AG08396 (cell line): Measurements from ENCODE around the gene RNF150.
A peak's percentile ranks its signal among the peaks of the same experiment; 100 is the strongest.

Source experiments
- DNase-seq: peaks from one replicate; pipeline ENCODE4 v3.0.0; 2012; ENCODE audit warnings: low spot score, mixed read lengths

The RNF150 gene

GRCh38 chr4:140906993-140907962 lies 226.0 kb downstream of the RNF150 start:
- DNase-seq, result no peak

GRCh38 chr4:140904904-140905303 lies 228.4 kb downstream of the RNF150 start:
- no peak for DNase-seq

GRCh38 chr4:140903522-140904475 lies 229.5 kb downstream of the RNF150 start:
- DNase-seq, result no peak

DNA sequence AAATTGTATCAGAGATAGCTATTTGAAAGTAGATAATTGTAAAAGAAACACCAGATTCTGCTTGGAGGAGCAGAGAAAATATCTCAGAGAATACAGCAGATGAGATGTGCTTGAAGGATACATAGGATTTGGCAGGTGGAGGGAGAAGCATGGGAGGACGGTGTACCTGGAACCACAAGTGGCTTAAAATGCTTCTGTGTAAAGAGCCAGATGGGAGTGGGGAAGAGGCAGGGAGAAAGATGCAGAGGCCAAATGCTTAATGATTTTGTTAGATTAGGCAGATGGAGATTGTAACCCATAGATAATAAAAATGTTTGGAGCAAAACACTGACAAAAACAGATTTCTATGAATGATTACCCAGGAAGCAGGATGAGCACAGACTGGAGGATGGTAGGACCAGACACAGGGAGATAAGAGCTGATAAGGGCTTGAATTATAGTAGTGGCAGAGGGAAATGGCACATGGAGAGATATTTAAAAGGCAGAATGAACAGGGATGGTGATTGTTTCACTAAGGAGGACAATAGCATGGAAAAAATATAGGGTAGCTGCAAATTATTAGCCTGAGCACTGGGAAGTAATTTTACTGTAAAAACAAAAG lies 231.4 kb downstream of the RNF150 start:
- DNase-seq, result no peak

- DNase-seq, result no peak
These were observed 239.3 kb downstream of the RNF150 start for GRCh38 chr4:140893939-140894338.

- DNase-seq, result no peak
These were observed 245.2 kb downstream of the RNF150 start for GRCh38 chr4:140888054-140888453.

DNA sequence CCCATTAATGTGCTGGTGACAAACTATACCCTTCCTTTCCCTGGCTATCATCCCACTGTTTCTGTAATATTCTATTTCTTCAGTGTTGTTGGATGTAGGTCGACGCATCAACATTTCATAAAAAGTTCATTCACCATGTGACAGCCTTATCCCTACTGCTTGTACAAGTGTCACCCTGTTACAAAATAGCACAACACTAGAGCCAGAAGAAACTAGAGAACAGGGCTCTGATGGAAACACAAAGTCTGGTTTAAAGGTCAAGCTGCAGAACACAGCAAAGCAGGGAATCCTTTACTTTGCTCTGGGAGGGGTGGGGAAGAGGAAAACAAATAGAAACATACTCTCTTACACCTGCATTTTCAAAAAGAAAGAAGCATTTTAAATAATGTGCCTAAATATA lies 245.8 kb downstream of the RNF150 start:
- no peak for DNase-seq

DNA sequence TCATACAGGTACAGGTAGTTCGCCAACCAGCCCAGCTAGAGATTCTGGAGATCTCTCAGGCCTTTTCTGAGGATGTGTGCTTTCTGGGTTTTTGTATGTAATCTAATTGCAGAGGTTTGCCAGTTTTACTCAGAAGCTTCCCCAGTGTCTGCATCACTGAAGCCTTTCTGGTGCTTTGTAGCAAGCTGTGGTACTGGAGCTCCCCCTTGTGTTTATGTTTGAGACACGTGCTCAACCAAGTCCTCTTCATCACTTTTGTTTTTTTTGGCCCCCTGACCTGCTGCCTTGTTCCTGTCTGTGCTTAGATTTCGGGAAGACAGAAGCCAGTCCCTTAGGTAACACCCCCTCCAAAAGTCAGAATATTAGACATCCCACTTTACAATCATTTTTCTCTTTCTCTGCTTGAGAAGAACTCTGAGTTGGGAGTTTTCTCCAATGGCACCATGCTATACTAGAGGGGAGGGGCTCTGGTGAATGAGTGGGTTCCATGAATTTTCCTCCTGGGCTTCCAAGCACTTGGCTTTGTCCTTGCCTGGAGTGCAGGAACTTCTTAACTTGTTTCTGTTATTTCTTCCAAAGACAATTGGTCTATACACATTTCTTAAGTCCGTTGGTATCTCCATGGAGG lies 248.7 kb downstream of the RNF150 start:
- peak; percentile 63 for DNase-seq

DNA sequence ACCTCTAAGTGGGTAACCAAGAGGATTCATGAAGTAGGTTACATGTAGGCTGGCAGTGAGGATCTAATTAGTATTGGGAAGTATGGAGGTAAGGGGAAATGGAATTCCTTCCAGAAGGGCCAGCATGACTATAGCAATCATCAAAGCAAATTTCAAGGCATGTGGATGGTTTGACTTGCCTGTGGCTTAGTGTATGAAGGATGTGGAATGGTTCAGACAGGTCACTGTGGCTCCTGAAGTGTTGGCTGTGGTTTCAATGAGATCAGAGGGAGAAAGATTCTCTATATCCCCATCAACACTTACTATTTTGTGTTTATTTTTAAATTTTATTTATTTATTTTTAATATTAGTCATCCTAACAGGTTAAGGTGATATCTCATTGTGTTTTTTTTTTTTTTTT lies 255.5 kb downstream of the RNF150 start:
- DNase-seq, result no peak

DNA sequence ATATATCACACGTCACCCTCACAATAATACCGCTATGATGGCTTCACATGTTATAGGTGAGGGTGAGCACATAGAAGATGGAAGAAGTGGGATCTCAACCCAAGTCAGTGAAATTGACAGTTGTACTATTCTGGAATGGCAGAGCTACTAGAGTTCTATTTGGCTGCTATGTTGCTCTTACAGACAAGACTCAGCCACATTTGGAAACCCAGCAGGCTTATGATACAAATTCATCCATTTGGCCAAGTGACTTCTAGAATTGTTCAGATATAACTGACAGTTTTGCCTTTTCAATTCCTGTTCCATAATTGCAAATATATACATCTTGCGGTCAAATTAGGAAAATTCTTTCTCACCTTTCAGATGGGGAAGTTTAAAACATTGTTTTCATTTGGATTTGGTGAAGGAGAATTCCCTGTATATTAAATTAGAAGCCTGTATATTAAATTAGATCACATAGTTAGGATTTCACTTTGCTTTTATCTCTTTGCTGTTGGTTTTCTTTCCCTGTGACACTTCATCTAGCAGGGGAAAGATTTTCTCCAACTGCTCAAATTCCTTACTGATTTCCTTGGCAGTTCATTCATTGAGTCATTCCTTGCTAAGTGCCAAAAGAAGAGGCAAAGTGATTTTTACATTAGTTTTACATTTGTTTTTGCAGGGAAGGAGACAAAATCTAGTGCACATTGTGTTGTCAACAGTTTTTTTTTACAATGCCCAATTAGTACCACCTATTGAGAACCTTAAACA lies 256.5 kb downstream of the RNF150 start:
- DNase-seq, result peak; percentile 14

GRCh38 chr4:140875746-140876452 lies 257.4 kb downstream of the RNF150 start:
- DNase-seq, result no peak

GRCh38 chr4:140874056-140874455 lies 259.2 kb downstream of the RNF150 start:
- DNase-seq, result no peak

GRCh38 chr4:140871368-140871767 lies 261.9 kb downstream of the RNF150 start:
- DNase-seq, result no peak

GRCh38 chr4:140870427-140870826 lies 262.8 kb downstream of the RNF150 start:
- no peak for DNase-seq

DNA sequence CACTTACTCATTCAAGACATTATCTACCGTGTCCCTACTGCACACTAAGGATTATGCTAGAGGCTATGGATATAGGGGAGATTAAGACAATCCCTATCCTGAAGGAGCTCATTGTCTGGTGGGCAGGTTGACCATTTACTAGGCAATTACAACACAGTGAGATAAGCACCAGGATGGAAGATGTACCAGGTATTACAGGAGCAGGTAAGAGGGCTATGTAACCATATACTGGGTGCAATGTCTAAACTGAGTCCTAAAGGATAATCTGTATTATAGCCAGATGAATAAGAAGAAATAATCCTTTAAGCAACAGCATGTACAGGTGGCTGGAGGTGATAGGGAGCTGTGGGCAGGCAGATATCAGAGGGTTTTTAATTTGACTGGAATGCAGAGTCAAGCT lies 263.8 kb downstream of the RNF150 start:
- DNase-seq, result no peak

DNA sequence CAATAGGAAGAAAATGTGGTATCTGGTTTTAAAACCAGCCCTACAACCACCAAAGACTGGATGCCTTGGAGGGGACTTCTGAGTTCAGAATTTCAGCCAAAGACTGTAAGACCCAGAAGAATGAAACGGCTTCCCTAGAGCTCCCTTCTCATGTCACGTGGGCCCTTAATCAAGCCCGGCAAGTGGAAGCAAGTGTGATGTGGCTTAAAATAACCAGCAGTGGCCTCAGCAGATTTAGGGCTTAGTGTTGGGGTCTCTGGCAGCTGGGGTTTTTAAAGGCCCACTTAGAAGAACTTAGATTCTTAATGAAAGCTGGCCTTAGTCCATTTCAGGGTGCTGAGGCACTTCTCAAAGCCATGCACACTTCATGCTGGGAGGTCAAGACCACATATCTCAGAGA lies 265.9 kb downstream of the RNF150 start:
- no peak for DNase-seq

GRCh38 chr4:140866492-140867005 lies 266.7 kb downstream of the RNF150 start:
- no peak for DNase-seq

- DNase-seq, result no peak
These were observed 267.7 kb downstream of the RNF150 start for GRCh38 chr4:140865253-140866217.

DNA sequence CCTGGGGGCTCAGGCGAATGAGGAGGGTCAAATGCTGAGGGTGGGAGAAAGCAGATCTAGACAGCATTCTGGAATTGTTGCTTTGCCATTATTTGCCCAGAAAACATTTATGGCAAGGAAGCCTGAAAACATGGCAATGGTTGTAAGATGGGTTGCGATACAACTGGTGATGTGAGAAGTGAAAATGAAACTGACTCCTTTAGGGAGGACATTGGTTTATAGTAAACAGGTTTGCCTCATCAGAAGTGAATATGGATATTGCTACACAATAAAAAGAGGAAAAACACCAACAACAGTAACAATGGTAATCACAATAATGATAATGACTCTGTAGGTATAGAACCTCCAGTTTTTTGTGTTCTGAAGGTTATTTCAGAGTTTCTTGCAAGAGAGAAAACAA lies 270.1 kb downstream of the RNF150 start:
- no peak for DNase-seq
